ENCODE measurements around the gene GP2.

DNA sequence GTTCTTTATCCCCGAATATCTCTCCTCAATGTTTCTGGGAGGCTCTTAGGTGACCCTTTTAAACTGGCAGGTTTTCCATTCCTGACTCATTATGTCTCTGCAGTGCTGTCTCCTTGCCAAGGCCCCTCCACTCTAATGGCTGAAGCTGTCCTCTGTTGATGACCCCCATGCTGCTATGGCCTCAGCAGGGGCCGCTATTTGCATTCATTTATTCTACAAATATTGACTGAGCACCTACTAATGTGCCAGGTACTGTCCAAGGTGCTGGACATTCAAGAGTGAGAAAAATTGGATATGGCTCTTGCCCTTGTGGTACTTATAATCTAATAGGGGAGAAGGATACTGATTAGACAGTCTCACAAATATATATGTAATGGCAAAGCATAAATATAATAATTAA lies 55.4 kb downstream of the GP2 start:
- TF ChIP-seq CTCF (IDR thresholded peaks at IDR 0.05 in 4 of 5, conservative IDR thresholded peaks at IDR 0.05 in 1 of 5), result no peak
- no peak for TF ChIP-seq POLR2A (IDR thresholded peaks at IDR 0.05)

Measured in gastrocnemius medialis (tissue), 4 donors.